Adrenal gland (tissue), 5 donors: ENCODE results near the gene FANCI.

Experiments used
- CTCF ChIP-seq, 6 experiments: fragments of 450-650 bp in 4 of 6; fragments of 200-600 bp in 2 of 6; sonication (generic) in 1 of 6; IDR thresholded peaks; 1 replicate in 5 of 6; 2 replicates in 1 of 6; pipeline versions ENCODE4 v1.5.1 to v1.8.0; 2016 to 2021; ENCODE audit warnings: antibody characterized with exemption in 6 of 6, mild to moderate bottlenecking in 2 of 6, moderate library complexity in 1 of 6
- POLR2A ChIP-seq, 2 donors: fragments of 450-650 bp; IDR thresholded peaks; one replicate each; pipeline ENCODE4 v1.6.1; 2017; ENCODE audit warnings: antibody characterized with exemption in 2 of 2, mild to moderate bottlenecking in 2 of 2, moderate library complexity in 1 of 2
- donor health status: DM: no; HTN: no; CAD: no.

GRCh38 chr15:89321521-89322410 is 78.0 kb downstream of the FANCI start:
- TF ChIP-seq CTCF (IDR thresholded peaks at IDR 0.05): no peak
- no peak for TF ChIP-seq POLR2A (IDR thresholded peaks at IDR 0.05)
